Measurements from ENCODE around the gene APOBEC3B.
"Not testable (repeated sequence)": the region's sequence is repeated elsewhere in the genome, so short reads cannot be mapped to it uniquely, and the experiment has no call there.

The APOBEC3B gene

GRCh38 chr22:38951734-38952133, 30.4 kb upstream of the APOBEC3B start:
- DNase-seq (ENCODE audit: low spot score): no peak

DNA sequence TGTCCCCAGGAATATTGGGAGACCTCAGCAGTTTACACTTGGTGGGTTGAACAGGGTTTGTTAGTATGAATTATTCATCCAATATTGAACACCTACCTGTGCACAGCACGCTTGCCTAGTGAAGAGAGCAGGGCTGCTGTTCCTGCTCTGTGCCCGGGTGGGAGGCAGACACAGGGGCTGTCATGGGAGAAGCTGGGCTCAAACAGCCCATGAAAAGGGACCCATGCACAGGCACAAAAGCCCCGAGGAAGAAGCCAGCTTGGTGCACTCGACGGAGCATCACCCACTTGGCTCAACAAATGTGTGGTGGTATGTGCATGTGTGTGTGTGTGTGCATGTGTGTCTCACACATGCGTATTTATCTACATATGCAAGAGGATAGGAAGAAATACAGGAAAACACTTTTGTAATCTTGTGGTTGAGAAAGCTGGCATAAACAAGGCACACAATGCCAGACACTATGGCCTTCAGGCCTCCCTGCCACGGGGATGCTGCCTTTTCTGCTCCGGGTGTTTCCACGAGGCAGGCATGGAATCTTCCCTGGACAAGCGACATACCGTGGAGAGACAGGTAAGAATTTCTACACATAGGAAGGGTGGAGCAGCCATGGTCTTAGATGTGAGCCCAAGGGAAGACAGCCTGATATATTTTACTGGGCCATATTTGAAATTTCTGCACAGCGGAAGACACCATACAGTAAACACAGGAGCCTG, 29.7 kb upstream of the APOBEC3B start:
- no peak for DNase-seq (ENCODE audit: low spot score)

- DNase-seq (ENCODE audit: low spot score): no peak
These were observed 29.1 kb upstream of the APOBEC3B start for GRCh38 chr22:38953091-38953490.

- DNase-seq (ENCODE audit: low spot score): no peak
These were observed 28.4 kb upstream of the APOBEC3B start for GRCh38 chr22:38953577-38954413.

GRCh38 chr22:38954414-38955043, 27.6 kb upstream of the APOBEC3B start:
- no peak for DNase-seq (ENCODE audit: low spot score)

DNA sequence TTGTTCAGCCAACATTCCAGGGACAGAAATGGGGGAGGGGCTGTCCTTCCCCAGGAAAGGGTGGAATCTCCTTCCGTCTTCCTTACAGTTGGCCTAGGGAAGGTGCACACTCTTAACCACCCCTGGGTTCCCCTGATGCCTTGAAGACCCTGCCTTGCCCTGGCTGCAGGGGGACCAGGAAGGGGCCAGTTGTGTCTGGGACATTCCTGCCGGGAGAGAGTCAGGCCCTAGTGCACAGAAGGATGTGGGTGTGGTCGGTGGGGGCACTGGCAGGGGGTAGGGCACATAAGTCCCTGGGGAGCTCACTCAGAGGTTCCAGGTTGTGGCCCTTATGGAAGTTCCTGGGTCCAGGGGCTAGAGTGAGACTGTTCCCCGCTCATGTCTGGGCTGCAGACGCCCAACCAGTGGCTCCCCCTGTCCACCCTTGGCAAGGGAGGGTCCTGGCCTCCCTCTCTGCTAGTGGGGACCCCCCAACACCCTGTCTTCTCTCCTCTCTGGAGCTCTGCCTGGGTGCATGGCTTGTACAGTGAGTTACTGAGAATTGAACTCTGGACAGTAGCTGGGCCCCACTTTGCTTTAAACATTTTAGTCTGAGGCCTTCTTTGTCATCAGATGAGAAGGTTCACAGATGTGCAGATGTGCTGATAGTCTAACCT, 26.8 kb upstream of the APOBEC3B start:
- DNase-seq (ENCODE audit: low spot score): no peak

- DNase-seq (ENCODE audit: low spot score): no peak
These were observed 26.2 kb upstream of the APOBEC3B start for GRCh38 chr22:38955926-38956325.

DNA sequence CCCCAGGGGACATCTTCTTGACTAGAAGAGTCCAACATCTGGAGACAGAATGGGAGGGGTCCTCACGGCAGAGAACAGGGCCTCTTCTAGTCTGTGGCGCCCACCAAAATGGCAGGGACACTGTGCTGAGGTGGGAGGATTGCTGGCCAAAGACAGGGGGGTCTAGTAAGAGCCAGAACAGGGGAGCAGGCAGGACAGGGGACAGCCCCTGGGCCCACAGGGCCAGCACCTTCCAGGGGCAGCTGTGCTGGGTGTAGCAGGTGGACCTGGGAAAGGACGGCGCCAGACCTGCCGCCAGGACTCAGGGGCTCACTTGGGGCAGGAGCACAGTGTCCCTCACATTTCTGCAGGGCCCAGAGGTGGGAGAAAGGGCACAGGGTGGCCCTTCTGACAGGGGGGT, 25.6 kb upstream of the APOBEC3B start:
- DNase-seq (ENCODE audit: low spot score): no peak

GRCh38 chr22:38957046-38957770, 24.9 kb upstream of the APOBEC3B start, which contains the start of gene APOBEC3A:
Gene APOBEC3A, plus strand, starts transcription at chr22:38957609. Its CDS starts 83 bp downstream, at chr22:38957692.
- no peak for DNase-seq (ENCODE audit: low spot score)

DNA sequence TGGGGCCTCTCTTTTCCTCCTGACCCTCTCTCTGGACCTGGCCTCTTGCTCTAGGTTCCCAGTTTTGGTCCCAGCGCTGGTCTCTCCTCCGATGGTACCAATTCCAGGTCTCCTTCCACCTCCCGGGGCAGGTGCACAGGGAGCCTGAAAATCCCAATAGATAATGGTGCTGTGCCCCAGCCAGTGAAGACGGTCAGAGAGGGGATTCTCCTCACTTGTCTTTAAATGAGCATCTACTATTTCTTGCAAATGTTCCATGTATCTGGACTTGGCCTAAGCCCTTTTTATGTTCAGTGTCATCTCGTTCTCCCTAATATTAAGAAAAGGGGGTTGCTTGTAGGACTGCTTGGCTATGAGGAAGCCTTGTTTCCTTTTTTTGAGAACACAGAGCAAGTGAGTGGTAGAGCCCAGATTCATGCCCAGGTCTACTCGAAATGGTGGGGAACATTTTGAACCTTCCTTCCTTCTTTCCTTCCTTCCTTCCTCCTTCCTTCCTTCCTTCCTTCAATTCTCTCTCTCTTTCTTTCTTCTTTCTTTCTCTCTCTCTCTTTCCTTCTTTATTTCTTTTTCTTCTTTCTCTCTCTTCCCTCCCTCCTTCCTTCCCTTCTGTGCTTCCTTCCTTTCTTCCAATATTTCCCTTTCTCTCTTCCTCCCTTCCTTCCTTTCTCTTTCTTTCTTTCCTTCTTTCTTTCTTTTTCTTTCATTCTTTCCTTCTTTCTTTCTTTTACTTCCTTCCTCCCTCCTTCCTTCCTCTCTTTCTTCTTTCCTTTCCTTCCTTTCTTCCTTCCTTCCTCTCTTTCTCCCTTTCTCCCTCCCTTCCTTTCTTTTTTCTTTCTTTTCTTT, 24.1 kb upstream of the APOBEC3B start:
- no peak for DNase-seq (ENCODE audit: low spot score)

DNA sequence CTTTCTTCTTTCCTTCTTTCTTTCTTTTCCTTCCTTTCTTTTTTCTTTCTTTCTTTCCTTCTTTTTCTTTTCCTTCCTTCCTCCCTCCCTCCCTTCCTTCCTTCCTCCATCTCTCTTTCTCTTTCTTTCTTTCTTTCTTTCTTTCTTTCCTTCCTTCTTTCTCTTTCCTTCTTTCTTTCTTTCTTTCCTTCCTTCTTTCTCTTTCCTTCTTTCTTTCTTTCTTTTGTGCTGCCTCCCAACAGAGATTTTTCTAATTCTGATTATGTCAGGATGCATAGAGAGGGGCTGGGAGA, 23.6 kb upstream of the APOBEC3B start:
- DNase-seq (ENCODE audit: low spot score): not testable (repeated sequence)

DNA sequence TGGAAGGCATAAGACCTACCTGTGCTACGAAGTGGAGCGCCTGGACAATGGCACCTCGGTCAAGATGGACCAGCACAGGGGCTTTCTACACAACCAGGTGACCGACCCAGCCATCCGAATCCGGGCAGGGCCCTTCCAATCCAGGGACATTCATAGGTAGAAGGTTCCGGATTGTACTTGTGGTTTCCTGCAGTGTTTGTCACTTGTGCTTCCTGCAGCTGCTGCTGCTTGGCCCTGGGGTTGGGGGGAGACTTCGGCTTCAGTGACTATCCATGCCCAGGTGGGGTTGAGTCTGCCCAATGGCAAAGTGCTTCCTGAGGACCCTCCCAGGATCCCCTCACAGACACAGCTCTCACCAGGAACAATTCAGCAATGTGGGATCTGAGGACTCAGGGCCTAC, 22.6 kb upstream of the APOBEC3B start:
- no peak for DNase-seq (ENCODE audit: low spot score)

GRCh38 chr22:38960673-38961072, 21.5 kb upstream of the APOBEC3B start:
- not testable (repeated sequence) for DNase-seq (ENCODE audit: low spot score)

DNA sequence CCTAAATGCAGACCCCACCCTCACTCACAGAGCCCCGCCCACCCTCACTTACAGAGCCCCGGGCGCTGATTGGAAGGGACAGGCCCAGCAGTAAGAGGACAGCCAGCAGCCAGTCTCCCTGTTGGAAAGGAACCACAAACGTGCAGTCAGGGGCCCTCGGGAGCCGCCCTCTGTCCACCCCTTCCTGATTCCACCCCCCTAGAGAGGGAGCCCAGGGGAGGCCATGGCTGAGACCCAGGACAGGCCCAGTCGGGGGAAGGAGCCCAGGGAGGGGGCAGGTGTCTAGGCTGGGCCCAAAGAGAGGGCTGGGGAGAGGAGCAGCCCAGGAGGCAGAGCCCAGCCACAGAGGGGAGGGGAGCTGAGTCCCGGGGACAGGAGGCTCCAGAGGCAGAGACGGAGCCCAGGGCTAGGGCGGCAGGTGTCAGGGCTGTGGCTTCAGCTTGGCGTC, 18.8 kb upstream of the APOBEC3B start:
- not testable (repeated sequence) for DNase-seq (ENCODE audit: low spot score)

DNA sequence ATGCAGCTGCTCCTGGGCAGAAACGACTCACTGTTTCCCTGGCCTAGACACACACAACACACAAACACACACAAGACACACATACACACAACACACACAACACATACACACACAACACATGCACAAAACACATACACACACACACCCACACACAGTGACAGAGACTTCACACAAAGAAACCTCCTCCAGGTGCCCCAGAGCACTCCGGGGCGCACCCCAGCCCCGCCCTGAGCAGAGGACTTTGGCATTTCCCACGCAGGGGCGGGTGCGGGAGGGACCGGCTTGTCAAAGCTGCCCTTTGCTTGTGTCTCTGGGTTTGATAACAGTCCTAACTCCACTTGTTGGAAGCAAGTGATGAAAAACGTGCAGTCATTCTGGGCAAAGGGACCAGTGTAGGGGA, 18.3 kb upstream of the APOBEC3B start:
- DNase-seq (ENCODE audit: low spot score): no peak

DNA sequence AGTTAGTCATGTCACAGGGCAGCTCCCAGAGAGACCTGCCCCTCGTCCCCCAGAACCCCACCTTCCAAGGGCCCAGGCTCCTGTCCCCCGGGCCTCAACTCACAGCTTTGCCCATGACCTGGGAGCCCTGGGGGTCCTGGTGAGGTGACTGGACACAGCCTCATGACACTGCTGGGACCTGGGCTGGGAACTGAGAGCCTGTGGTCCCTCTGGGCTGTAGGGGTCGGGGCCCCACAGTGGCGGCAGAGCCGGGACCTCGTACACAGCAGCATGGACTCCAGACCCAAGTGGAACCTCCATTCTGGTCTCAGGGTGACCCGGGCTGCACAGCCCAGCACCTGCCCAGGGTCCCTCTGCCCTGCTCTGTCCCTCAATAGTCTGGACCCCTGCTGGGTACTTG, 17.8 kb upstream of the APOBEC3B start:
- DNase-seq (ENCODE audit: low spot score): no peak

- no peak for DNase-seq (ENCODE audit: low spot score)
These were observed 17.2 kb upstream of the APOBEC3B start for GRCh38 chr22:38964989-38965388.

GRCh38 chr22:38965614-38966379, 16.4 kb upstream of the APOBEC3B start:
- no peak for DNase-seq (ENCODE audit: low spot score)

- no peak for DNase-seq (ENCODE audit: low spot score)
These were observed 15.8 kb upstream of the APOBEC3B start for GRCh38 chr22:38966380-38966702.

DNA sequence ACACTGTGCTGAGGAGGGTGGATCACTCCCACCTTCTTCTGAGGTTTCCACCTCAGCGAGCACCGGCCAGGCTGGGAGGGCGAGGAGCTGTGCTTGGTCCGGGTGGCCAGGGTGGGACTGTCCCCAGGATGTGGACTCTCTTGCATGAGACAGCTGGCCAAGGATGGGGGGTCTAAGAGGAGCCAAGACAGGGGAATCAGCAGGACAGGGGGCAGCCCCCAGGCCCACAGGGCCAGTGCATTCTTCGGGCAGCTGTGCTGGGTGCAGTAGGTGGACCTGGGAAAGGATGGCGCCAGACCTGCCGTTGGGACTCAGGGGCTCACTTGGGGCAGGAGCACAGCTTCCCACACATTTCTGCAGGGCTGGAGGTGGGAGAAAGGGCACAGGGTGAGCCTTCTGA, 15.2 kb upstream of the APOBEC3B start:
- DNase-seq (ENCODE audit: low spot score): no peak
